K562 (cell line): ENCODE results near the gene ERLIN1. TPM values are rescaled to one million over a fixed set of nuclear protein-coding genes. Genes with fewer than 3 reads are reported as not detected.
A peak's percentile ranks its signal among the peaks of the same experiment; 100 is the strongest.

Source experiments
- ATAC-seq: fragments of 200-7000 bp; cut with Tn5 transposase; 3 replicates; pipeline ENCODE4 v1.9.1; 2020; ENCODE audit warnings: moderate library complexity
- BruUV-seq: library from RNA; stranded (reverse); fragments of 400-500 nt; replicated peaks from 2 replicates; lab custom pipeline; 2021; lab: Mats Ljungman, UMichigan
- CTCF ChIA-PET: fragments of 300-600 bp; formaldehyde crosslinking; extraction: SDS; loops from one replicate; lab custom pipeline; 2021; ENCODE audit warnings: low intra/inter-chr PET ratio; lab: Yijun Ruan, JAX
- POLR2A ChIA-PET: fragments of 300-600, 350-650 bp; sonication (Branson Sonifier 250); formaldehyde crosslinking; extraction: SDS; loops from one replicate; lab custom pipeline; 2021; ENCODE audit warnings: antibody characterized with exemption, inconsistent platforms; lab: Yijun Ruan, JAX
- DNase-seq, 4 experiments: peaks; one replicate each; pipeline versions ENCODE4 v3.0.0 to v3.0.0-alpha.2; 2011 to 2018; ENCODE audit warnings: low spot score in 3 of 4, mixed read lengths in 3 of 4; ENCODE audit errors: extremely low read depth in 1 of 4
- FAIRE-seq: peaks from 2 replicates; lab custom pipeline; 2011; peaks lifted over from hg19 to GRCh38; lab: Jason Lieb, UNC
- H2AFZ ChIP-seq: 2 replicates; pipeline ENCODE4 v1.6.0; 2011; ENCODE audit warnings: low read depth, low read length, control low read depth, inconsistent platforms
- H3K27ac ChIP-seq: fragments of 200-600 bp; 3 replicates; pipeline ENCODE4 v1.8.0; 2011; ENCODE audit warnings: low read depth, mild to moderate bottlenecking, control low read depth, inconsistent platforms, low read length, moderate library complexity, mixed read lengths; ENCODE audit errors: extremely low read depth
- H3K27me3 ChIP-seq, 2 experiments: fragments of 300-600 bp in 1 of 2; 2 replicates in 1 of 2; 3 replicates in 1 of 2; pipeline versions ENCODE4 v1.6.0 to v1.8.0; 2011; ENCODE audit warnings: inconsistent platforms in 2 of 2, low read length in 2 of 2, mild to moderate bottlenecking in 1 of 2, mixed read lengths in 1 of 2, moderate library complexity in 1 of 2; ENCODE audit not compliant: control insufficient read depth in 2 of 2, insufficient read depth in 2 of 2
- H3K36me3 ChIP-seq: fragments of 300-600 bp; 3 replicates; pipeline ENCODE4 v1.8.0; 2011; ENCODE audit warnings: mild to moderate bottlenecking, low read length, inconsistent platforms; ENCODE audit not compliant: control insufficient read depth, insufficient read depth
- H3K4me1 ChIP-seq, 2 experiments: fragments of 200-600 bp in 1 of 2; replicated peaks in 1 of 2; 2 replicates in 1 of 2; 3 replicates in 1 of 2; pipeline versions ENCODE4 v1.5.1 to v1.8.0; 2011; ENCODE audit warnings: inconsistent platforms in 2 of 2, low read length in 2 of 2, mild to moderate bottlenecking in 1 of 2, mixed read lengths in 1 of 2, moderate library complexity in 1 of 2; ENCODE audit not compliant: control insufficient read depth in 2 of 2, insufficient read depth in 2 of 2
- H3K4me2 ChIP-seq: 2 replicates; pipeline ENCODE4 v1.6.1; 2011; ENCODE audit warnings: low read length, control low read depth, inconsistent platforms, mixed read lengths; ENCODE audit not compliant: insufficient read depth
- H3K4me3 ChIP-seq: fragments of 200-600 bp; sonication (generic), shearing (Covaris generic); 2 replicates; pipeline ENCODE4 v1.5.1; 2016; ENCODE audit warnings: control low read depth, inconsistent platforms
- H3K79me2 ChIP-seq: fragments of 200-600 bp; 3 replicates; pipeline ENCODE4 v1.8.0; 2011; ENCODE audit warnings: low read length, inconsistent platforms; ENCODE audit not compliant: control insufficient read depth, insufficient read depth
- H3K9ac ChIP-seq, 2 experiments: 2 replicates each; pipeline versions ENCODE4 v1.6.0 to v1.6.1; 2011; ENCODE audit warnings: low read depth in 2 of 2, low read length in 2 of 2, control low read depth in 1 of 2, inconsistent platforms in 1 of 2, mild to moderate bottlenecking in 1 of 2, mixed read lengths in 1 of 2; ENCODE audit not compliant: insufficient read depth in 1 of 2
- H3K9me1 ChIP-seq: one replicate; pipeline ENCODE4 v1.6.0; 2011; ENCODE audit warnings: inconsistent platforms, mild to moderate bottlenecking, low read length, moderate library complexity; ENCODE audit not compliant: control insufficient read depth, insufficient read depth
- H3K9me3 ChIP-seq: replicated peaks from 2 replicates; pipeline ENCODE4 v1.5.1; 2011; ENCODE audit warnings: low read depth, low read length, inconsistent platforms; ENCODE audit not compliant: control insufficient read depth, insufficient read depth
- H4K20me1 ChIP-seq: replicated peaks from 2 replicates; pipeline ENCODE4 v1.6.1; 2011; ENCODE audit warnings: low read length, inconsistent platforms, mixed read lengths; ENCODE audit not compliant: control insufficient read depth, insufficient read depth
- BMI1 ChIP-seq: fragments of 150-350 bp; IDR thresholded peaks from 2 replicates; pipeline ENCODE4 v1.6.1; 2014; ENCODE audit warnings: low read length
- EHMT2 ChIP-seq: fragments of 450-650 bp; IDR thresholded peaks from 2 replicates; pipeline ENCODE4 v1.6.1; 2018; ENCODE audit warnings: antibody characterized with exemption
- EZH2 ChIP-seq: IDR thresholded peaks from 2 replicates; pipeline ENCODE4 v1.6.1; 2012; ENCODE audit warnings: low read depth, mild to moderate bottlenecking, inconsistent platforms, low read length, borderline replicate concordance
- FOS ChIP-seq: IDR thresholded peaks from 3 replicates; pipeline ENCODE4 v1.6.1; 2011; ENCODE audit not compliant: insufficient read length; ENCODE audit errors: extremely low read depth
- HMBOX1 ChIP-seq: sonication (generic); IDR thresholded peaks from 2 replicates; pipeline ENCODE4 v1.6.1; 2016
- HNRNPH1 ChIP-seq: fragments of 200-400 bp; formaldehyde crosslinking; optimal IDR thresholded peaks from 2 replicates; pipeline ENCODE3; 2017; ENCODE audit warnings: low read depth, mild to moderate bottlenecking, low read length, moderate library complexity
- ILK ChIP-seq: fragments of 450-650 bp; IDR thresholded peaks from 2 replicates; pipeline ENCODE4 v1.6.1; 2016; ENCODE audit warnings: missing genetic modification characterization, low read depth, mild to moderate bottlenecking, missing compliant biosample characterization, moderate library complexity, borderline replicate concordance
- KDM2B ChIP-seq: fragments of 250-450 bp; sonication (Bioruptor Pico); IDR thresholded peaks from 2 replicates; pipeline ENCODE4 v1.8.0; 2021; ENCODE audit warnings: mild to moderate bottlenecking, moderate library complexity
- L3MBTL2 ChIP-seq: fragments of 450-650 bp; IDR thresholded peaks from 2 replicates; pipeline ENCODE4 v1.6.1; 2016; ENCODE audit warnings: mild to moderate bottlenecking, moderate library complexity
- NCOR1 ChIP-seq: fragments of 450-650 bp; IDR thresholded peaks from 2 replicates; pipeline ENCODE4 v1.6.1; 2016; ENCODE audit warnings: mild to moderate bottlenecking, moderate library complexity
- POU5F1 ChIP-seq: fragments of 150-350 bp; IDR thresholded peaks from 2 replicates; pipeline ENCODE4 v1.6.1; 2014; ENCODE audit warnings: borderline replicate concordance, low read length, low read depth, mild to moderate bottlenecking; ENCODE audit not compliant: partially characterized antibody
- PTBP1 ChIP-seq: fragments of 200-400 bp; formaldehyde crosslinking; IDR thresholded peaks from 2 replicates; pipeline ENCODE4 v1.6.1; 2017; ENCODE audit warnings: low read depth, low read length
- RBBP5 ChIP-seq: fragments of 200-600 bp; sonication (generic); IDR thresholded peaks from 2 replicates; pipeline ENCODE4 v1.6.1; 2012; ENCODE audit warnings: borderline replicate concordance, mild to moderate bottlenecking, low read length, control low read depth, inconsistent platforms; ENCODE audit not compliant: insufficient read depth, poor library complexity, severe bottlenecking
- RFX7 ChIP-seq: fragments of 250-450 bp; sonication (Bioruptor Pico); IDR thresholded peaks from 2 replicates; pipeline ENCODE4 v1.5.1; 2021; ENCODE audit warnings: mild to moderate bottlenecking
- U2AF2 ChIP-seq: fragments of 200-400 bp; formaldehyde crosslinking; optimal IDR thresholded peaks from 2 replicates; pipeline ENCODE3; 2017; ENCODE audit warnings: low read depth, mild to moderate bottlenecking, low read length
- USF1 ChIP-seq: sonication (generic); formaldehyde crosslinking; IDR thresholded peaks from 2 replicates; pipeline ENCODE4 v1.9.0; 2022; ENCODE audit warnings: mild to moderate bottlenecking, missing genetic modification reagents
- ZBTB11 ChIP-seq, 3 experiments: fragments of 200-800 bp in 1 of 3; fragments of 250-450 bp in 1 of 3; fragments of 450-650 bp in 1 of 3; sonication (Bioruptor Pico) in 1 of 3; sonication (Bioruptor generic) in 1 of 3; formaldehyde crosslinking in 1 of 3; IDR thresholded peaks; 2 replicates each; pipeline versions ENCODE4 v1.6.1 to v1.8.0; 2016 to 2022; ENCODE audit warnings: mild to moderate bottlenecking in 2 of 3, missing genetic modification characterization in 2 of 3, missing compliant biosample characterization in 1 of 3, moderate library complexity in 1 of 3
- ZEB2 ChIP-seq: fragments of 450-650 bp; IDR thresholded peaks from 2 replicates; pipeline ENCODE4 v1.6.1; 2016
- ZKSCAN1 ChIP-seq: fragments of 150-350 bp; IDR thresholded peaks from 2 replicates; pipeline ENCODE4 v1.6.1; 2016; ENCODE audit warnings: low read depth, low read length
- WGBS: fragments of 100-300 bp; shearing (Covaris generic); methylation state at CpG from one replicate; pipeline ENCODE4 v1.1.6; 2016; ENCODE audit warnings: low coverage, mixed read lengths; ENCODE audit not compliant: insufficient coverage; ENCODE audit errors: missing lambda C conversion rate; 5-methylcytosine and 5-hydroxymethylcytosine counted together
- in situ Hi-C: fragments of 300-500 bp; cut with MboI; formaldehyde crosslinking; loops from 4 replicates; pipeline ENCODE4 v1.15.0; 2018; ENCODE audit warnings: inconsistent platforms, mixed read lengths
- intact Hi-C: fragments of 100-400 bp; cut with micrococcal nuclease; formaldehyde crosslinking; loops from 2 replicates; pipeline ENCODE4 v1.14.2; 2022
- polyA plus RNA-seq, 8 experiments: library from polyadenylated mRNA; depleted of rRNA in 4 of 8; stranded (reverse) in 5 of 8; unstranded in 3 of 8; fragments of >200 nt; fragmentation: Nextera tagmentation in 2 of 8; fragmentation: Illumina TruSeq in 1 of 8; extraction: Ambion mirVana in 2 of 8; extraction: Trizol in 1 of 8; gene quantifications; 2 replicates each; pipeline versions ENCODE4 v1.2.1 to v1.2.3, GENCODE V29; 2011 to 2014; ENCODE audit warnings: inconsistent platforms in 1 of 8, missing spikeins in 1 of 8
- total RNA-seq, 7 experiments: library from RNA; depleted of rRNA in 6 of 7; stranded (reverse); fragments of >200 nt in 6 of 7; fragmentation: Illumina TruSeq in 2 of 7; extraction: Trizol in 2 of 7; gene quantifications; 2 replicates each; pipeline versions ENCODE4 v1.2.1 to v1.2.3, GENCODE V29; 2011 to 2021; ENCODE audit warnings: low replicate concordance in 1 of 7

Gene ERLIN1
- total and polyA plus RNA-seq, 9 of the 15 experiments (the other 6 are each of a cell fraction or from before 2014, with no cell fraction given) = 9.8 to 26.8 (median 15.5) TPM

GRCh38 chr10:100129424-100129823 lies 56.4 kb downstream of the ERLIN1 start:
- Histone ChIP-seq H2AFZ (peak overlapping the region; percentile 76), H3K9me3 (no peaks in the 10 kb centered on the region), H4K20me1 (no peaks in the 10 kb centered on the region), H3K36me3 (no peaks in the 10 kb centered on the region), H3K27me3 (0 out of 5 replicates have a peak, but pooled peaks cover 0 to 3% of the 10 kb centered on the region in 2 experiments), H3K9ac (peak overlapping the region in 1 of 2 experiments; percentile 72; a peak in 1 of 4 replicates), H3K9me1 (no peaks in the 10 kb centered on the region), H3K4me2 (peak overlapping the region; percentile 18; the same call in 1 of the 2 replicates), H3K4me3 (no peak overlapping the region), H3K27ac (no peak overlapping the region), H3K4me1 (peaks cover 0 to 8% of the 10 kb centered on the region in 2 experiments; a peak in 2 of 5 replicates), H3K79me2 (no peaks in the 10 kb centered on the region)
- ChIA-PET POLR2A (interaction anchor here (0.5 to 0.7 kb wide), 3 partner anchors 15 to 146 kb away, joined by 3 read pairs; no protein-coding TSS in a partner anchor), CTCF (no interaction called here)
- in situ Hi-C loops (no loop called here), intact Hi-C loops (no loop called here)
- 4% methylated on average over 7 of the region's 9 CpGs for WGBS
- peak; percentile 89 for ATAC-seq
- no TSS peak for BruUV-seq
- peak; percentile 63 for FAIRE-seq
- peak; percentile 14 to 61 (median 36) for DNase-seq
- no peak for TF ChIP-seq ZBTB11 (CRISPR knock-in tag; IDR thresholded peaks at IDR 0.05)
- no peak for TF ChIP-seq RBBP5
- TF ChIP-seq ZEB2 = no peak
- 0 out of 2 replicates have a peak, but pooled peaks have one; percentile 22 for TF ChIP-seq USF1 (CRISPR knock-in tag)
- TF ChIP-seq L3MBTL2 = peak; percentile 62; the same call in 1 of the 2 replicates
- no peak for TF ChIP-seq ZKSCAN1
- TF ChIP-seq HNRNPH1 = no peak
- TF ChIP-seq POU5F1 = no peak
- no peak for TF ChIP-seq EHMT2
- no peak for TF ChIP-seq PTBP1
- TF ChIP-seq NCOR1 = no peak
- TF ChIP-seq EZH2 = no peak
- no peak for TF ChIP-seq BMI1
- TF ChIP-seq HMBOX1 = no peak
- no peak for TF ChIP-seq RFX7
- no peak for TF ChIP-seq FOS
- no peak for TF ChIP-seq KDM2B (CRISPR knock-in tag)
- TF ChIP-seq U2AF2 = no peak
- TF ChIP-seq ILK (tag) = no peak
